Non-pigmented ciliary epithelial cell (primary cell): Measurements from ENCODE around the gene TRAPPC3.

Experiments used
- DNase-seq: peaks from one replicate; pipeline ENCODE4 v3.0.0-alpha.2; 2010; ENCODE audit warnings: low read depth

The TRAPPC3 gene

GRCh38 chr1:36125129-36125991, 23.9 kb downstream of the TRAPPC3 start, which contains the start of gene COL8A2:
Gene COL8A2, minus strand, starts transcription at chr1:36125222. Its CDS starts 24,980 bp downstream, at chr1:36100242.
- DNase-seq: no peak

- no peak for DNase-seq
These were observed 24.7 kb downstream of the TRAPPC3 start for GRCh38 chr1:36124404-36125128.

- DNase-seq: no peak
These were observed 25.9 kb downstream of the TRAPPC3 start for GRCh38 chr1:36123356-36123755.

GRCh38 chr1:36122062-36123030, 26.9 kb downstream of the TRAPPC3 start:
- DNase-seq: no peak

- DNase-seq: no peak
These were observed 29.8 kb downstream of the TRAPPC3 start for GRCh38 chr1:36119456-36119855.

- DNase-seq: no peak
These were observed 30.7 kb downstream of the TRAPPC3 start for GRCh38 chr1:36118447-36119204.

GRCh38 chr1:36116901-36117300, 32.4 kb downstream of the TRAPPC3 start:
- DNase-seq: no peak

GRCh38 chr1:36115931-36116330, 33.4 kb downstream of the TRAPPC3 start:
- no peak for DNase-seq

GRCh38 chr1:36115200-36115669, 34.1 kb downstream of the TRAPPC3 start:
- DNase-seq: no peak

GRCh38 chr1:36114371-36114770, 34.9 kb downstream of the TRAPPC3 start:
- DNase-seq: no peak

- DNase-seq: no peak
These were observed 36.5 kb downstream of the TRAPPC3 start for GRCh38 chr1:36112823-36113222.

GRCh38 chr1:36111151-36111550, 38.1 kb downstream of the TRAPPC3 start:
- DNase-seq: no peak

- DNase-seq: no peak
These were observed 40.1 kb downstream of the TRAPPC3 start for GRCh38 chr1:36109041-36109679.

- no peak for DNase-seq
These were observed 41.0 kb downstream of the TRAPPC3 start for GRCh38 chr1:36108314-36108713.

- no peak for DNase-seq
These were observed 41.9 kb downstream of the TRAPPC3 start for GRCh38 chr1:36107394-36107793.

- no peak for DNase-seq
These were observed 43.0 kb downstream of the TRAPPC3 start for GRCh38 chr1:36106269-36106668.

GRCh38 chr1:36101546-36101945, 47.7 kb downstream of the TRAPPC3 start:
- no peak for DNase-seq

- DNase-seq: no peak
These were observed 48.9 kb downstream of the TRAPPC3 start for GRCh38 chr1:36100376-36100775.

- DNase-seq: no peak
These were observed 49.5 kb downstream of the TRAPPC3 start for GRCh38 chr1:36099681-36100341.
